Smooth muscle cell (in vitro differentiated cells): ENCODE data around the gene XPC. TPM values are rescaled to one million over a fixed set of nuclear protein-coding genes. Genes with fewer than 3 reads are reported as not detected.

Experiments used
- DNase-seq: peaks from one replicate; lab custom pipeline; 2025; ENCODE audit not compliant: unreplicated experiment; lab: John Stamatoyannopoulos, UW
- H2AFZ ChIP-seq: fragments of 200-600 bp; sonication (generic); 2 replicates; pipeline ENCODE4 v1.6.0; 2016; ENCODE audit warnings: antibody characterized with exemption, low read depth, mild to moderate bottlenecking
- H3F3A ChIP-seq: fragments of 200-600 bp; sonication (generic); 2 replicates; pipeline ENCODE4 v1.6.0; 2017; ENCODE audit warnings: antibody characterized with exemption, low read depth
- H3K27ac ChIP-seq: fragments of 200-600 bp; sonication (generic); 2 replicates; pipeline ENCODE4 v1.5.1; 2016; ENCODE audit warnings: low read depth, mild to moderate bottlenecking
- H3K27me3 ChIP-seq: fragments of 200-600 bp; sonication (generic); 2 replicates; pipeline ENCODE4 v1.6.1; 2016; ENCODE audit warnings: low read depth, mild to moderate bottlenecking
- H3K36me3 ChIP-seq: fragments of 200-600 bp; sonication (generic); 2 replicates; pipeline ENCODE4 v1.5.1; 2016; ENCODE audit warnings: low read depth
- H3K4me1 ChIP-seq: fragments of 200-600 bp; sonication (generic); 2 replicates; pipeline ENCODE4 v1.5.1; 2016; ENCODE audit warnings: low read depth
- H3K4me2 ChIP-seq: fragments of 200-600 bp; sonication (generic); 2 replicates; pipeline ENCODE4 v1.6.0; 2016; ENCODE audit warnings: mild to moderate bottlenecking
- H3K4me3 ChIP-seq: fragments of 200-600 bp; sonication (generic); 2 replicates; pipeline ENCODE4 v1.5.1; 2016; ENCODE audit warnings: mild to moderate bottlenecking
- H3K79me2 ChIP-seq: fragments of 200-600 bp; sonication (generic); 2 replicates; pipeline ENCODE4 v1.6.0; 2016; ENCODE audit warnings: low read depth, mild to moderate bottlenecking
- H3K9ac ChIP-seq: fragments of 200-600 bp; sonication (generic); 2 replicates; pipeline ENCODE4 v1.6.0; 2016; ENCODE audit warnings: low read depth
- H3K9me3 ChIP-seq: fragments of 200-600 bp; sonication (generic); replicated peaks from 2 replicates; pipeline ENCODE4 v1.5.1; 2016; ENCODE audit warnings: low read depth
- H4K20me1 ChIP-seq: fragments of 200-600 bp; sonication (generic); 2 replicates; pipeline ENCODE4 v1.6.0; 2016; ENCODE audit warnings: low read depth
- WGBS: methylation state at CpG from one replicate; pipeline ENCODE4 v1.1.7; 2016; ENCODE audit warnings: low lambda C conversion rate; 5-methylcytosine and 5-hydroxymethylcytosine counted together
- polyA plus RNA-seq: library from polyadenylated mRNA; unstranded; fragments of >200 nt; fragmentation: Nextera tagmentation; extraction: Ambion mirVana; gene quantifications from 2 replicates; pipeline ENCODE4 v1.2.1, GENCODE V29; 2016
- total RNA-seq: library from RNA; depleted of rRNA; stranded (reverse); fragments of >200 nt; gene quantifications from 2 replicates; pipeline ENCODE4 v1.2.3, GENCODE V29; 2014
- TF ChIP-seq, protein P1 (sequence below): fragments of 200-600 bp; sonication (generic); IDR thresholded peaks from 2 replicates; pipeline ENCODE4 v1.5.1; 2017; ENCODE audit warnings: borderline replicate concordance, mild to moderate bottlenecking, antibody characterized with exemption; ENCODE audit not compliant: insufficient read depth, poor library complexity, severe bottlenecking

Gene XPC
- total and polyA plus RNA-seq, 2 experiments from 2014 or later = 20.9 to 23.8 TPM

DNA sequence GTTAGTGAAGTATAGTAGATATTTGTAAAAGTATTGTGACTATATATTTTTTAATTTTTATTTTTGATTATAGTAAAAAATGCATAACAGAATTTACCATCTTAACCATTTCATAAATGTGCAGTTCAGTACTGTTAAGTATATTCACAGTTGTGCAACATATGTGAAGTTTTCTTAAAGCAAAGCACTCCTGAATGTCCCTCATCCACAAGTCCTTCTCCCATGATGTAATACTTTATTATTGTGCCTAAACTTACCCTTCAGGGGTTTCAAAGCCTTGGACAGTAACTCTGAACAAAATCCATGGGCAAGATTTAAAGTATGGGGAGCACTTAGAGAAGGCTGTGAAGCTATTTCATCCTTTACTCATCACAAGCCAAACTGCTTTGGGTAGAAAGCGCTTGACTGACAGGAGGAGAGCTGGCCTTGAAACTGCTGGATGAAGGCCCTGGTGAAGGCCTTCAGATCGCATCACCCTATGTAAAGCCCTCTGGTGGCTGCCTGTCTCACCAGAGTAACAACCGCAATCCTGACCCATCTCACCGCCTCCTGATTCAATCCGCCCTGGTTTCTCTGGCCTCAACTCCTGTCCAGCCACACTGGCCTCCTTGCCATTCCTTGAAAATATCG, 28.3 kb upstream of the XPC start:
- no peak for DNase-seq
- WGBS = 84% methylated on average over 6 of the region's 6 CpGs
- Histone ChIP-seq H2AFZ (no peak overlapping the region), H3K79me2 (no peaks in the 10 kb centered on the region), H3K27me3 (no peaks in the 10 kb centered on the region), H3K4me1 (peaks cover 19% of the 10 kb centered on the region), H3K4me3 (no peak overlapping the region), H3F3A (peaks cover 4% of the 10 kb centered on the region), H3K36me3 (no peaks in the 10 kb centered on the region), H3K27ac (no peak overlapping the region), H3K4me2 (no peak overlapping the region), H4K20me1 (no peaks in the 10 kb centered on the region), H3K9me3 (no peaks in the 10 kb centered on the region), H3K9ac (no peak overlapping the region)
- TF ChIP-seq, protein P1, sequence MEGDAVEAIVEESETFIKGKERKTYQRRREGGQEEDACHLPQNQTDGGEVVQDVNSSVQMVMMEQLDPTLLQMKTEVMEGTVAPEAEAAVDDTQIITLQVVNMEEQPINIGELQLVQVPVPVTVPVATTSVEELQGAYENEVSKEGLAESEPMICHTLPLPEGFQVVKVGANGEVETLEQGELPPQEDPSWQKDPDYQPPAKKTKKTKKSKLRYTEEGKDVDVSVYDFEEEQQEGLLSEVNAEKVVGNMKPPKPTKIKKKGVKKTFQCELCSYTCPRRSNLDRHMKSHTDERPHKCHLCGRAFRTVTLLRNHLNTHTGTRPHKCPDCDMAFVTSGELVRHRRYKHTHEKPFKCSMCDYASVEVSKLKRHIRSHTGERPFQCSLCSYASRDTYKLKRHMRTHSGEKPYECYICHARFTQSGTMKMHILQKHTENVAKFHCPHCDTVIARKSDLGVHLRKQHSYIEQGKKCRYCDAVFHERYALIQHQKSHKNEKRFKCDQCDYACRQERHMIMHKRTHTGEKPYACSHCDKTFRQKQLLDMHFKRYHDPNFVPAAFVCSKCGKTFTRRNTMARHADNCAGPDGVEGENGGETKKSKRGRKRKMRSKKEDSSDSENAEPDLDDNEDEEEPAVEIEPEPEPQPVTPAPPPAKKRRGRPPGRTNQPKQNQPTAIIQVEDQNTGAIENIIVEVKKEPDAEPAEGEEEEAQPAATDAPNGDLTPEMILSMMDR = no peak

DNA sequence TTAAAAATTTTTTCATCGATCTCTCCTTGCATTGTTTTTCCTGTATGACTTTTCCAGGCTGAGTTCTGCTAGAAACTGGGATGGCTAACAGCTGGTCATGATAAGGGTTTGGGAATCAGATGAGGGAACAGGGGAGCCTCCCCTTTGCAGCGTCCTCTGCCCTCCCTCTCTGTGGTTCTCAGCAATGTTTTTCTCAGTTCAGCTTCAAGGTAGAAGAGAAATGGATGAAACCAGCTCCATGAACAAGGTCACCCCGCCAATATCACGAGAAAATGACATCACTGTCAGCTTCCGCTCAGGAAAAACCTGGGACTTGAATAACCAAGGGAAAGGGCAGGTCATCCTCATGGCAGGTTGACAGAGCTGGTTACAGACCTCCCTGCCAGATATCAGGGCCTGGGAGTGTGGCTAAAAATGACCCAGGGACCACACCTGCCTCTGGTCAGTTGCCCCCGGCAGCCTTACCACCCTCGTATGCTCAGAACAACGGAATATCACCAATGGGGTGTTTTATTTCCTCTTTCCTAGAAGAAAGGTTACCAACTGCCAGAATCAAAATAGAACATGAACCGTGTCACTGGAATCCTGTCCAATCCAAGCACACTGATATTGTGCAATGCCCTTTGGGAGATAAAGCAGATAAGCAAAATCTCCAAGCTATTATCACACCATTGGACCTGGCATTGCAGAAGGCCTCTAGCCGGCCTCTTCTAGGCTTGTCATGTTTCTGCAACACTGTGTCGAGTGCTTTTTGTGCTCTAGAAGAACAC, 26.3 kb upstream of the XPC start:
- no peak overlapping the region for H3K4me3 ChIP-seq
- H3K4me1 ChIP-seq = no peaks in the 10 kb centered on the region
- no peaks in the 10 kb centered on the region for H3K9me3 ChIP-seq
- no peak overlapping the region for H2AFZ ChIP-seq
- no peaks in the 10 kb centered on the region for H3K36me3 ChIP-seq
- no peaks in the 10 kb centered on the region for H4K20me1 ChIP-seq
- 83% methylated on average over 11 of the region's 11 CpGs for WGBS
- H3K4me2 ChIP-seq = no peak overlapping the region
- H3K79me2 ChIP-seq = no peaks in the 10 kb centered on the region
- no peaks in the 10 kb centered on the region for H3F3A ChIP-seq
- no peak overlapping the region for H3K27ac ChIP-seq
- no peak overlapping the region for H3K9ac ChIP-seq
- no peak for DNase-seq
- no peaks in the 10 kb centered on the region for H3K27me3 ChIP-seq
- TF ChIP-seq, protein P1 = no peak

DNA sequence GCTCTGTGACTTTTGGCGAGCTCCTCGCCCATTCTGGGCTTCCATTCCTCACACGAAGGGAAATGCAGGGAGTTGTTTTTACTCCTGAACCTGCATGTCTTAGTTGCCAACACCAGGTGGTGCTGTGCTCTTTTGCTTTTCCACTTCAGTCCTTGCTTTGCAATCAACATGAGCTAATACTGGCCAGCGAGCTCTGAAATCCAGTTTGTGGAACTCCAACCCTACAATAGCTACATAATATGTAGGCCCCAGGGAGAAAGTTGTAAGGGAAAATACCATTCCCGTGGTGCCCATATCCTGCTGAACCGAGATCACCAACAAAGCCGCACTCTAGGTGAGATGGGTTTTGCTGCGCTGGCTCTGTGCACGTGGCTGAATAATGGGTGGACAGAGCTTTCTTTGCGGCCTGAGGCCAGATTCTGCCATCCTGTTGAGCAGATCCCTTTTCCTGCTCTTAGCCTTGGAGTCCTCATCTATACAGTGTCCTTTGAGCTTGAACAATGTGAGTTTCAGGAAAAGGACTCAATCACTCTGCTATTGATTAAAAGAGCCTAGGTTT, 25.2 kb upstream of the XPC start:
- Histone ChIP-seq H3K79me2 (no peaks in the 10 kb centered on the region), H3K27me3 (no peaks in the 10 kb centered on the region), H3K4me2 (no peak overlapping the region), H3K9me3 (no peaks in the 10 kb centered on the region), H3K9ac (no peak overlapping the region), H2AFZ (no peak overlapping the region), H4K20me1 (no peaks in the 10 kb centered on the region), H3K4me1 (no peaks in the 10 kb centered on the region), H3K36me3 (no peaks in the 10 kb centered on the region), H3F3A (no peaks in the 10 kb centered on the region), H3K4me3 (no peak overlapping the region), H3K27ac (no peak overlapping the region)
- TF ChIP-seq, protein P1 = peak; percentile 85
- no peak for DNase-seq
- WGBS = 47% methylated on average over 10 of the region's 10 CpGs
